EL (cell line): ENCODE measurements around the gene RAMP1.

Experiments
- DNase-seq: peaks from one replicate; pipeline ENCODE4 v3.0.0-alpha.2; 2016

Gene RAMP1

GRCh38 chr2:237961637-237962036 is 102.2 kb downstream of the RAMP1 start:
- DNase-seq = no peak
